Measurements from ENCODE around the gene ZC3H11A. TPM values are rescaled to one million over a fixed set of nuclear protein-coding genes. Genes with fewer than 3 reads are reported as not detected.
A peak's percentile ranks its signal among the peaks of the same experiment; 100 is the strongest.

Gene ZC3H11A
- total and polyA plus RNA-seq, 2 of the 13 experiments (the other 11 are each of a cell fraction or from before 2014, with no cell fraction given) = 56.9 to 59.7 TPM

GRCh38 chr1:203795441-203796235 lies at the start of gene ZC3H11A, which contains the start of gene ZBED6 (continued):
- TF ChIP-seq, protein P1, sequence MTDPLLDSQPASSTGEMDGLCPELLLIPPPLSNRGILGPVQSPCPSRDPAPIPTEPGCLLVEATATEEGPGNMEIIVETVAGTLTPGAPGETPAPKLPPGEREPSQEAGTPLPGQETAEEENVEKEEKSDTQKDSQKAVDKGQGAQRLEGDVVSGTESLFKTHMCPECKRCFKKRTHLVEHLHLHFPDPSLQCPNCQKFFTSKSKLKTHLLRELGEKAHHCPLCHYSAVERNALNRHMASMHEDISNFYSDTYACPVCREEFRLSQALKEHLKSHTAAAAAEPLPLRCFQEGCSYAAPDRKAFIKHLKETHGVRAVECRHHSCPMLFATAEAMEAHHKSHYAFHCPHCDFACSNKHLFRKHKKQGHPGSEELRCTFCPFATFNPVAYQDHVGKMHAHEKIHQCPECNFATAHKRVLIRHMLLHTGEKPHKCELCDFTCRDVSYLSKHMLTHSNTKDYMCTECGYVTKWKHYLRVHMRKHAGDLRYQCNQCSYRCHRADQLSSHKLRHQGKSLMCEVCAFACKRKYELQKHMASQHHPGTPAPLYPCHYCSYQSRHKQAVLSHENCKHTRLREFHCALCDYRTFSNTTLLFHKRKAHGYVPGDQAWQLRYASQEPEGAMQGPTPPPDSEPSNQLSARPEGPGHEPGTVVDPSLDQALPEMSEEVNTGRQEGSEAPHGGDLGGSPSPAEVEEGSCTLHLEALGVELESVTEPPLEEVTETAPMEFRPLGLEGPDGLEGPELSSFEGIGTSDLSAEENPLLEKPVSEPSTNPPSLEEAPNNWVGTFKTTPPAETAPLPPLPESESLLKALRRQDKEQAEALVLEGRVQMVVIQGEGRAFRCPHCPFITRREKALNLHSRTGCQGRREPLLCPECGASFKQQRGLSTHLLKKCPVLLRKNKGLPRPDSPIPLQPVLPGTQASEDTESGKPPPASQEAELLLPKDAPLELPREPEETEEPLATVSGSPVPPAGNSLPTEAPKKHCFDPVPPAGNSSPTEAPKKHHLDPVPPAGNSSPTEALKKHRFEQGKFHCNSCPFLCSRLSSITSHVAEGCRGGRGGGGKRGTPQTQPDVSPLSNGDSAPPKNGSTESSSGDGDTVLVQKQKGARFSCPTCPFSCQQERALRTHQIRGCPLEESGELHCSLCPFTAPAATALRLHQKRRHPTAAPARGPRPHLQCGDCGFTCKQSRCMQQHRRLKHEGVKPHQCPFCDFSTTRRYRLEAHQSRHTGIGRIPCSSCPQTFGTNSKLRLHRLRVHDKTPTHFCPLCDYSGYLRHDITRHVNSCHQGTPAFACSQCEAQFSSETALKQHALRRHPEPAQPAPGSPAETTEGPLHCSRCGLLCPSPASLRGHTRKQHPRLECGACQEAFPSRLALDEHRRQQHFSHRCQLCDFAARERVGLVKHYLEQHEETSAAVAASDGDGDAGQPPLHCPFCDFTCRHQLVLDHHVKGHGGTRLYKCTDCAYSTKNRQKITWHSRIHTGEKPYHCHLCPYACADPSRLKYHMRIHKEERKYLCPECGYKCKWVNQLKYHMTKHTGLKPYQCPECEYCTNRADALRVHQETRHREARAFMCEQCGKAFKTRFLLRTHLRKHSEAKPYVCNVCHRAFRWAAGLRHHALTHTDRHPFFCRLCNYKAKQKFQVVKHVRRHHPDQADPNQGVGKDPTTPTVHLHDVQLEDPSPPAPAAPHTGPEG (CRISPR knock-in tag; IDR thresholded peaks at IDR 0.05) = no peak
- TF ChIP-seq BORCS8-MEF2B (CRISPR knock-in tag; IDR thresholded peaks at IDR 0.05) (peak; percentile 37; the same call in 1 of the 2 replicates), ZBTB37 (CRISPR knock-in tag; IDR thresholded peaks at IDR 0.05) (no peak), ZNF292 (CRISPR knock-in tag; IDR thresholded peaks at IDR 0.05; ENCODE audit: borderline replicate concordance, low read depth) (no peak), ZNF235 (CRISPR knock-in tag; IDR thresholded peaks at IDR 0.05; ENCODE audit: borderline replicate concordance) (no peak), SATB2 (CRISPR knock-in tag; IDR thresholded peaks at IDR 0.05) (0 out of 2 replicates have a peak, but pooled peaks have one; percentile 34), ELF3 (CRISPR knock-in tag; IDR thresholded peaks at IDR 0.05) (peak; percentile 68; the same call in 1 of the 2 replicates), ZNF232 (CRISPR knock-in tag; IDR thresholded peaks at IDR 0.05; ENCODE audit: borderline replicate concordance) (peak; percentile 75; the same call in 1 of the 2 replicates), ZBTB21 (CRISPR knock-in tag; IDR thresholded peaks at IDR 0.05) (no peak), ATF1 (CRISPR knock-in tag; IDR thresholded peaks at IDR 0.05) (peak; percentile 84), SMARCC2 (IDR thresholded peaks at IDR 0.05) (no peak), NR0B2 (CRISPR knock-in tag; IDR thresholded peaks at IDR 0.05) (no peak), ZNF879 (CRISPR knock-in tag; IDR thresholded peaks at IDR 0.05) (no peak), ZNF670 (CRISPR knock-in tag; IDR thresholded peaks at IDR 0.05; ENCODE audit: borderline replicate concordance) (no peak), GATAD1 (CRISPR knock-in tag; IDR thresholded peaks at IDR 0.05) (peak; percentile 76), ZNF451 (CRISPR knock-in tag; IDR thresholded peaks at IDR 0.05) (no peak), GFI1 (CRISPR knock-in tag; IDR thresholded peaks at IDR 0.05; ENCODE audit: borderline replicate concordance) (no peak), ZNF615 (CRISPR knock-in tag; IDR thresholded peaks at IDR 0.05; ENCODE audit: borderline replicate concordance) (no peak), ZNF124 (CRISPR knock-in tag; IDR thresholded peaks at IDR 0.05) (peak; percentile 88; the same call in 1 of the 2 replicates)
- TF ChIP-seq, protein P2, sequence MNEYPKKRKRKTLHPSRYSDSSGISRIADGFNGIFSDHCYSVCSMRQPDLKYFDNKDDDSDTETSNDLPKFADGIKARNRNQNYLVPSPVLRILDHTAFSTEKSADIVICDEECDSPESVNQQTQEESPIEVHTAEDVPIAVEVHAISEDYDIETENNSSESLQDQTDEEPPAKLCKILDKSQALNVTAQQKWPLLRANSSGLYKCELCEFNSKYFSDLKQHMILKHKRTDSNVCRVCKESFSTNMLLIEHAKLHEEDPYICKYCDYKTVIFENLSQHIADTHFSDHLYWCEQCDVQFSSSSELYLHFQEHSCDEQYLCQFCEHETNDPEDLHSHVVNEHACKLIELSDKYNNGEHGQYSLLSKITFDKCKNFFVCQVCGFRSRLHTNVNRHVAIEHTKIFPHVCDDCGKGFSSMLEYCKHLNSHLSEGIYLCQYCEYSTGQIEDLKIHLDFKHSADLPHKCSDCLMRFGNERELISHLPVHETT (CRISPR knock-in tag; conservative IDR thresholded peaks at IDR 0.05) = peak; percentile 87
